Activated naive CD4-positive, alpha-beta T cell treated with anti-CD3 and anti-CD28 coated beads for 36 hours (primary cell): Measurements from ENCODE around the gene PCNA. TPM values are rescaled to one million over a fixed set of nuclear protein-coding genes. Genes with fewer than 3 reads are reported as not detected.

Experiments used
- CTCF ChIA-PET: fragments of 350-600 bp; sonication (Branson Sonifier 250); formaldehyde crosslinking; loops from one replicate; lab custom pipeline; 2021; ENCODE audit warnings: antibody characterized with exemption; lab: Charles Lee
- DNase-seq: peaks from one replicate; pipeline ENCODE4 v3.0.0-alpha.2; 2020
- H3K27ac Mint-ChIP-seq: one replicate; pipeline ENCODE4 v1.8.0; 2021; ENCODE audit warnings: mild to moderate bottlenecking, mixed read lengths
- H3K27me3 Mint-ChIP-seq: one replicate; pipeline ENCODE4 v1.8.0; 2021; ENCODE audit warnings: low read depth, mixed read lengths
- H3K36me3 Mint-ChIP-seq: one replicate; pipeline ENCODE4 v1.8.0; 2021; ENCODE audit warnings: low read depth, mixed read lengths
- H3K4me1 Mint-ChIP-seq: one replicate; pipeline ENCODE4 v1.8.0; 2021; ENCODE audit warnings: low read depth, mixed read lengths
- H3K4me3 Mint-ChIP-seq: one replicate; pipeline ENCODE4 v1.8.0; 2021; ENCODE audit warnings: mild to moderate bottlenecking, moderate library complexity, mixed read lengths
- H3K9me3 Mint-ChIP-seq: one replicate; pipeline ENCODE4 v1.8.0; 2021; ENCODE audit warnings: mixed read lengths
- intact Hi-C: fragments of 100-400 bp; cut with micrococcal nuclease; formaldehyde crosslinking; loops from one replicate; pipeline ENCODE4 v1.15.1; 2023
- total RNA-seq, 2 experiments: library from RNA; stranded (reverse); gene quantifications; one replicate each; pipeline ENCODE4 v1.2.3, GENCODE V29; 2021

PCNA gene
- total RNA-seq, 2 experiments from 2014 or later: 631 to 641 TPM

GRCh38 chr20:5153152-5153467 lies 33.4 kb upstream of the PCNA start:
- peaks cover 6% of the 10 kb centered on the region for H3K36me3 Mint-ChIP-seq
- CTCF ChIA-PET: interaction anchor here (1.9 kb wide), 2 partner anchors 26 to 39 kb away, joined by 5 to 8 read pairs; partner anchors contain the start of gene CDS2
- no peak overlapping the region for H3K4me3 Mint-ChIP-seq
- peaks cover 46% of the 10 kb centered on the region for H3K4me1 Mint-ChIP-seq
- H3K9me3 Mint-ChIP-seq: no peaks in the 10 kb centered on the region
- DNase-seq: no peak
- intact Hi-C loops: loop anchor here (1.0 kb wide), 1 partner anchor 10 kb away; no protein-coding TSS in a partner anchor
- no peak overlapping the region for H3K27ac Mint-ChIP-seq
- no peaks in the 10 kb centered on the region for H3K27me3 Mint-ChIP-seq

- peaks cover 6% of the 10 kb centered on the region for H3K36me3 Mint-ChIP-seq
- CTCF ChIA-PET: interaction anchor here (0.6 kb wide), 1 partner anchor 24 kb away, joined by 3 read pairs; no protein-coding TSS in a partner anchor
- intact Hi-C loops: no loop called here
- H3K9me3 Mint-ChIP-seq: no peaks in the 10 kb centered on the region
- peaks cover 56% of the 10 kb centered on the region for H3K4me1 Mint-ChIP-seq
- H3K4me3 Mint-ChIP-seq: no peak overlapping the region
- DNase-seq: no peak
- no peak overlapping the region for H3K27ac Mint-ChIP-seq
- H3K27me3 Mint-ChIP-seq: no peaks in the 10 kb centered on the region
Observed at GRCh38 chr20:5150226-5151076, 30.7 kb upstream of the PCNA start.

- H3K4me3 Mint-ChIP-seq: no peak overlapping the region
- H3K36me3 Mint-ChIP-seq: peaks cover 6% of the 10 kb centered on the region
- CTCF ChIA-PET: no interaction called here
- no peaks in the 10 kb centered on the region for H3K9me3 Mint-ChIP-seq
- intact Hi-C loops: no loop called here
- H3K27me3 Mint-ChIP-seq: no peaks in the 10 kb centered on the region
- H3K4me1 Mint-ChIP-seq: peaks cover 56% of the 10 kb centered on the region
- no peak overlapping the region for H3K27ac Mint-ChIP-seq
- no peak for DNase-seq
Observed at GRCh38 chr20:5149892-5150225, 30.1 kb upstream of the PCNA start.

- Mint-ChIP-seq H3K4me3 (no peak overlapping the region), H3K4me1 (peaks cover 59% of the 10 kb centered on the region), H3K27ac (no peak overlapping the region), H3K36me3 (peaks cover 8% of the 10 kb centered on the region), H3K27me3 (no peaks in the 10 kb centered on the region), H3K9me3 (no peaks in the 10 kb centered on the region)
- DNase-seq: no peak
- CTCF ChIA-PET: interaction anchor here (1.3 kb wide), 1 partner anchor 57 kb away, joined by 5 read pairs; no protein-coding TSS in a partner anchor
- intact Hi-C loops: no loop called here
Observed at GRCh38 chr20:5148581-5148980, 28.8 kb upstream of the PCNA start.

GRCh38 chr20:5146871-5147592 lies 27.3 kb upstream of the PCNA start:
- Mint-ChIP-seq H3K4me1 (peaks cover 54% of the 10 kb centered on the region), H3K4me3 (no peak overlapping the region), H3K27me3 (no peaks in the 10 kb centered on the region), H3K36me3 (peaks cover 4% of the 10 kb centered on the region), H3K27ac (no peak overlapping the region), H3K9me3 (no peaks in the 10 kb centered on the region)
- no peak for DNase-seq
- CTCF ChIA-PET: interaction anchor here (0.6 to 2.4 kb wide), 3 partner anchors 21 to 58 kb away, joined by 4 to 10 read pairs (median 5); partner anchors contain the start of gene CDS2
- intact Hi-C loops: no loop called here

GRCh38 chr20:5146099-5146668 lies 26.4 kb upstream of the PCNA start:
- Mint-ChIP-seq H3K9me3 (no peaks in the 10 kb centered on the region), H3K27ac (no peak overlapping the region), H3K4me1 (peaks cover 59% of the 10 kb centered on the region), H3K27me3 (no peaks in the 10 kb centered on the region), H3K4me3 (no peak overlapping the region), H3K36me3 (peaks cover 4% of the 10 kb centered on the region)
- CTCF ChIA-PET: interaction anchor here (0.6 to 2.4 kb wide), 2 partner anchors 20 to 26 kb away, joined by 4 to 10 read pairs; partner anchors contain the start of gene CDS2
- no peak for DNase-seq
- intact Hi-C loops: no loop called here

- Mint-ChIP-seq H3K27ac (no peak overlapping the region), H3K36me3 (peaks cover 1% of the 10 kb centered on the region), H3K27me3 (no peaks in the 10 kb centered on the region), H3K9me3 (no peaks in the 10 kb centered on the region), H3K4me3 (no peak overlapping the region), H3K4me1 (peaks cover 60% of the 10 kb centered on the region)
- DNase-seq: no peak
- intact Hi-C loops: no loop called here
- CTCF ChIA-PET: interaction anchor here (0.9 to 2.4 kb wide), 2 partner anchors 11 to 19 kb away, joined by 3 to 10 read pairs; partner anchors contain the start of gene CDS2
Observed at GRCh38 chr20:5145365-5146098, 25.8 kb upstream of the PCNA start.

GRCh38 chr20:5143851-5144250 lies 24.1 kb upstream of the PCNA start:
- H3K36me3 Mint-ChIP-seq: peaks cover 1% of the 10 kb centered on the region
- H3K4me3 Mint-ChIP-seq: no peak overlapping the region
- no peaks in the 10 kb centered on the region for H3K27me3 Mint-ChIP-seq
- no peak for DNase-seq
- no peak overlapping the region for H3K27ac Mint-ChIP-seq
- peaks cover 65% of the 10 kb centered on the region for H3K4me1 Mint-ChIP-seq
- H3K9me3 Mint-ChIP-seq: no peaks in the 10 kb centered on the region
- CTCF ChIA-PET: interaction anchor here (1.3 kb wide), 1 partner anchor 17 kb away, joined by 3 read pairs; the partner anchor contains the start of gene CDS2
- intact Hi-C loops: loop anchor here (1.0 kb wide), 3 partner anchors 9 to 700 kb away; no protein-coding TSS in a partner anchor

GRCh38 chr20:5141615-5142014 lies 21.9 kb upstream of the PCNA start:
- Mint-ChIP-seq H3K4me3 (no peak overlapping the region), H3K9me3 (no peaks in the 10 kb centered on the region), H3K4me1 (peaks cover 51% of the 10 kb centered on the region), H3K36me3 (peaks cover 1% of the 10 kb centered on the region), H3K27ac (no peak overlapping the region), H3K27me3 (no peaks in the 10 kb centered on the region)
- no peak for DNase-seq
- CTCF ChIA-PET: interaction anchor here (1.2 to 1.5 kb wide), 3 partner anchors 15 to 51 kb away, joined by 3 to 5 read pairs (median 4); partner anchors contain the start of gene CDS2
- intact Hi-C loops: no loop called here

- no peaks in the 10 kb centered on the region for H3K9me3 Mint-ChIP-seq
- CTCF ChIA-PET: interaction anchor here (0.9 to 1.5 kb wide), 3 partner anchors 9 to 14 kb away, joined by 3 to 5 read pairs (median 4); partner anchors contain the start of gene CDS2
- intact Hi-C loops: no loop called here
- H3K27me3 Mint-ChIP-seq: no peaks in the 10 kb centered on the region
- no peak for DNase-seq
- no peak overlapping the region for H3K4me3 Mint-ChIP-seq
- peaks cover 43% of the 10 kb centered on the region for H3K4me1 Mint-ChIP-seq
- H3K36me3 Mint-ChIP-seq: peaks cover 1% of the 10 kb centered on the region
- H3K27ac Mint-ChIP-seq: no peak overlapping the region
Observed at GRCh38 chr20:5140195-5140594, 20.4 kb upstream of the PCNA start.

GRCh38 chr20:5136096-5136495 lies 16.3 kb upstream of the PCNA start:
- Mint-ChIP-seq H3K9me3 (no peaks in the 10 kb centered on the region), H3K27ac (no peak overlapping the region), H3K27me3 (no peaks in the 10 kb centered on the region), H3K4me1 (peaks cover 21% of the 10 kb centered on the region), H3K4me3 (no peak overlapping the region), H3K36me3 (peaks cover 2% of the 10 kb centered on the region)
- intact Hi-C loops: no loop called here
- DNase-seq: no peak
- CTCF ChIA-PET: no interaction called here
